ENCODE results near the gene EXOC3. TPM values are rescaled to one million over a fixed set of nuclear protein-coding genes. Genes with fewer than 3 reads are reported as not detected.
A peak's percentile ranks its signal among the peaks of the same experiment; 100 is the strongest.

Gene EXOC3
- 70.4 to 73.5 TPM (median 71.2 TPM) in 3 replicates for total RNA-seq

DNA sequence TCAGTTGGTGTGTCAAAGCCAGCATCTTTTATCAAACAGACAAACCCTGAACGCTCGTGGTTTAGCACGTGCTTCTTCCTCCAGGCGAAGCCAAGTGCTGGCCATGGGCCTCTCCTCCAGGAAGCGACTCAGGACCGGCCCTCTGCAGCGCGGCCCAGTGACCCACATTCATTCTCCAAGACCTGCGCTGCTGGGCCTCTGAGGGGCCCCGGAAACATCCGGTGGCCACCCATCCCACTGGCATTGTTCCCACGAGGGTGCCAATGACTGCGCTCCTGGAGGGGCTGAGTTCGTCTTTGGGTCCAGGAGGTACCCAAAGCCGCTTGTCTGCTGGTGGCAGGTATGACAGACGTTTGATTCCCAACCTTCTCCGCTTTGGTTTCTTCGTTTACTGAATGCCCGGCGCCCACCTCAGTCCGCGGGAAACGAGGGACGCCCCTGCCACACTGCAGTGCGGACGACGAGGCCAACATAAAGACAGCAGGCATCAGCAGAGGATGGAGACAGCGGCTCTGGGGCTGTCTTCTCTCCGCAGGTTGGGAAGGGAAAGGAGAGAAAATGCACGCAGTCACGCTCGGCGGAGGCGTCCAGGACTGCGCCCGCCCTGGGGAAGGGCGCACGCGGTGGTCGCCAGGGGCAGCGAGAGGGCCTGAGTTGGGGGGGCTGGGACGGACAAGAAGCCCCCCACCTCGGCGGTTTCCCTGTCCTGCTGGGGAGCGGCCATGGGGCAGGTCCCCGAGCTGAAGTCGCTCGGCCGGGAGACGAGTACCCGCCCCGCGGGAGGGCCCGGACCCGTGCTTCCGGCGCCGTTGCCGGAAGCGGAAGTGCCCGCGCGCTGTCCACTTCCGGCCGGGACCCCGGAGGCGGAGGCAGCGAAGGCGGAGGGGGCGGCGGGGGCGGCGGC lies at the start of gene EXOC3:
EXOC3 (plus strand) TSS at position 842 of the 904 bp plus-strand sequence. CDS start 3,030 bp downstream, outside the sequence.
- DNase-seq (ENCODE audit: low spot score in 2 of 2, unreplicated experiment in 2 of 2), result peak; percentile 72 to 80
- no peaks in the 10 kb centered on the region for H3K9me3 Mint-ChIP-seq
- peak within 1 kb of the TSS; percentile 99 for H3K4me3 Mint-ChIP-seq
- no peaks in the 10 kb centered on the region for H3K27me3 Mint-ChIP-seq (ENCODE audit: low read depth)
- peaks cover 20% of the 10 kb centered on the region for H3K4me1 Mint-ChIP-seq
- H3K27ac Mint-ChIP-seq, result peak within 1 kb of the TSS; percentile 97
- H3K36me3 Mint-ChIP-seq, result peaks cover 10% of the 10 kb centered on the region
- TF ChIP-seq, protein P1, sequence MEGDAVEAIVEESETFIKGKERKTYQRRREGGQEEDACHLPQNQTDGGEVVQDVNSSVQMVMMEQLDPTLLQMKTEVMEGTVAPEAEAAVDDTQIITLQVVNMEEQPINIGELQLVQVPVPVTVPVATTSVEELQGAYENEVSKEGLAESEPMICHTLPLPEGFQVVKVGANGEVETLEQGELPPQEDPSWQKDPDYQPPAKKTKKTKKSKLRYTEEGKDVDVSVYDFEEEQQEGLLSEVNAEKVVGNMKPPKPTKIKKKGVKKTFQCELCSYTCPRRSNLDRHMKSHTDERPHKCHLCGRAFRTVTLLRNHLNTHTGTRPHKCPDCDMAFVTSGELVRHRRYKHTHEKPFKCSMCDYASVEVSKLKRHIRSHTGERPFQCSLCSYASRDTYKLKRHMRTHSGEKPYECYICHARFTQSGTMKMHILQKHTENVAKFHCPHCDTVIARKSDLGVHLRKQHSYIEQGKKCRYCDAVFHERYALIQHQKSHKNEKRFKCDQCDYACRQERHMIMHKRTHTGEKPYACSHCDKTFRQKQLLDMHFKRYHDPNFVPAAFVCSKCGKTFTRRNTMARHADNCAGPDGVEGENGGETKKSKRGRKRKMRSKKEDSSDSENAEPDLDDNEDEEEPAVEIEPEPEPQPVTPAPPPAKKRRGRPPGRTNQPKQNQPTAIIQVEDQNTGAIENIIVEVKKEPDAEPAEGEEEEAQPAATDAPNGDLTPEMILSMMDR (IDR thresholded peaks at IDR 0.05; ENCODE audit: unreplicated experiment), result no peak

DNA sequence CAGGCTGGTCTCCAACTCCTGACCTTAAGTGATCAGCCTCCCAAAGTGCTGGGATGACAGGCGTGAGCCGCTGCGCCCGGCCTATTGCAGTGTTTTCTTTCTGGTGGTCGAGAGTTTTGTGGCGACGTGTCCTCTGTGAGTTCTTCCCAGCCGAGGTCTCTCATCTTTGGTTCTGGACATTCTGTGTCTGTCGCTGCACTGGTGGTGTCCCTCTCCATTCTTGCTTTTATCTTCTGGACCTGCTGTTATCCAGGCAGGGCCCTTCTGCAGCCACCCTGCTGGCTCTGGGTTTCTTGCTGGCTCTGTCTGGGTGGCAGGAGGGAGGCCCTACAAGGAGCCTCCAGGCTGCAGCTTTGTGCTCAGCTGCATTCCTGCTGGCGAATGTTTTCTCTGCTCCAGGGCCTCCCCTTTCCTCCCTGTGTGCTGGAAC lies 49.1 kb upstream of the EXOC3 start:
- TF ChIP-seq, protein P1 (IDR thresholded peaks at IDR 0.05; ENCODE audit: unreplicated experiment), result no peak
- Mint-ChIP-seq H3K27ac (peak overlapping the region; percentile 88), H3K27me3 (ENCODE audit: low read depth) (no peaks in the 10 kb centered on the region), H3K4me1 (peaks cover 36% of the 10 kb centered on the region), H3K36me3 (no peaks in the 10 kb centered on the region), H3K4me3 (no peak overlapping the region), H3K9me3 (no peaks in the 10 kb centered on the region)
- peak in 1 of 2 experiments; percentile 36 for DNase-seq (ENCODE audit: low spot score in 2 of 2, unreplicated experiment in 2 of 2)

DNA sequence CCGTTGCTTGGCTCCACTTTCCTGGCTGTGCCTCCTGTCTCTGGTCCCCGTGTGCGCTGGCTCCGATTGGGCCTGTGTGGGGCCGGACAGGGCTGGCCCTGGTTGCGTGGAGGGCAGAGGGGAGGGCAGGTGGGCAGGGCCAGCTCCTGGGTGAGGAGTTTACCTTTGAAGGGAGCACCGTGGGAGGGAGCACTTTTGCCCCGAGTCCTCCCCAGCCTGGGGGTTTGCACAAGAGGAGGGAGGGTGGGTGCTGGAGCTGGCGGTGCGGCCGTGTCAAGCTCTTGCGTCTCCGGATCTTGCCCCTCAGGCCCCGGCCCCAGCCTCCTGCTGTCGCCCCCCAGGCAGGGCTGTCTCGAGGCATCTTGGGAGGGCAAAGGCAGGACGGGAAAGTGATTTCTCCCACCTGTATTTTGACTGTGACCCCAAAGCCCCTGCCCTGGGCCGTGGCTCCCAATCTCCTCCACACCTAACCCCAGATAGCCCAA lies 48.3 kb upstream of the EXOC3 start:
- Mint-ChIP-seq H3K9me3 (no peaks in the 10 kb centered on the region), H3K4me1 (peaks cover 42% of the 10 kb centered on the region), H3K4me3 (no peak overlapping the region), H3K27ac (peak overlapping the region; percentile 84), H3K36me3 (no peaks in the 10 kb centered on the region), H3K27me3 (ENCODE audit: low read depth) (no peaks in the 10 kb centered on the region)
- DNase-seq (ENCODE audit: low spot score in 2 of 2, unreplicated experiment in 2 of 2), result peak in 1 of 2 experiments; percentile 37
- TF ChIP-seq, protein P1 (IDR thresholded peaks at IDR 0.05; ENCODE audit: unreplicated experiment), result no peak

DNA sequence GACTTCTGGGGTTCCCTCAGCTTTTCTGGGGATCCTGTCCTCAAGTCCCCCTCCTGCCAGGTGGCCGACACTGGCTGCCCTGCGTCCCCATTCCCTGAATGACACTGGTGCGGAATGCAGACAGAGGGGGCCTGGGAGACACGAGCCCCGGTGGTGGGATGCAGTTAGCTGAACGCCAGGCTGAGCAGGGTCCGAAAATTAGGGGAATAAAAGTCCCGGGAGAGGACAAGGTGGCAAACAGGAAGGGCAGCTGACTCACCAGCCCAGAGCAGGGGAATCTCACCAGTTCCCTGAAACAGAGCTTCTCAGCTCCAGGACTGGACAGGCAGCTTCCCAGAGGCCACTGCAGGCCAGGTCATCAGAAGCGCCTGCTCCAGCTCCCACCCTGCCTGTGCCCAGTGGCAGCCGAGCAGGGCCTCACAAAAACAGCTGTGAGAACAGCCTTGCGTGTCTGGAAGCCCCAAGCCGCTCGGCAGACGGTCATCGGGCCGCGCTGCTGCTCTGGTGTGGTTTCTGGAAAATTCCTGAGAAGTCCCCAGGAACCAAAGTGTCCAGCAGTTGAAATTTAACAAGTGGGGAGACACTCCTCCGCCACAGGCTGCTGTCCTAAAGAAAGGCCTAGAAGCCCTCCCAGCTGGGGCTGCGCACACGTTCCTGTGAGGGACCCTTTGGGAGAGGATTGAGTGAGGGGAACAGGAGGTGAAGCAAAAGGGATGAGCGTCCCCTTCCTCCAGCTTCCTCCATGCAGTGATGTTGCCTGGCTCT lies 47.6 kb upstream of the EXOC3 start:
- peak overlapping the region; percentile 84 for H3K27ac Mint-ChIP-seq

DNA sequence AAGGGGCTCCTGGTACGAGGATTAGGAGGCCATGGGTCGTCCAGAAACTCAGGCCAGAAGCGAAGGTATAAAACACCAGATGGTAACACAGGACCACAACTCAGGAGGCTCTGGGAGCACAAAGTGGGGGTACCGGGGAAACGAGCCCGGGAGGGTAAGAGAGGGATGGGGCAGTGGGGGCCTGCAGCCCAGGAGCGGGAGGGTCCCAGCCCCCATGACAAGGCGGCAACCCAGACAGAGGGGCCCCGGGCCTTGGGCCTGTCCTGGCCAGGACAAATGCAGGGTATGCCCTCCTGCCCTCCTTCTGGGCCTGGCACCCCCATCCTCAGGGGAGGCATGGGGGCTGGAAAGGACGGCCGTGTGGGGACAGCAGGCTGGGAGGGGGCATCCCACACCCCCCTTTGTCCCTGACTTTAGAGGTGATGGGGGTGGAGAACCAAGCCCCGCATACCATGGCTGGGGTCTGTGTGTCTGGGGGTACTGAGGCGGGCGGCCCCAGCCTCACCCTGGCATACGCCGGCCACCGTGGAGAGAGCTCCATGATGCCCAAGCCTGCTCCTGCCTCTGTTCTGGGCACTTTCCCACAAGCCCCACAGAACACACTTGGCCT lies 47.0 kb upstream of the EXOC3 start:
- DNase-seq (ENCODE audit: low spot score in 2 of 2, unreplicated experiment in 2 of 2), result peak in 1 of 2 experiments; percentile 25
- H3K4me3 Mint-ChIP-seq, result no peak overlapping the region
- no peaks in the 10 kb centered on the region for H3K9me3 Mint-ChIP-seq
- peak overlapping the region; percentile 84 for H3K27ac Mint-ChIP-seq
- H3K36me3 Mint-ChIP-seq, result no peaks in the 10 kb centered on the region
- H3K4me1 Mint-ChIP-seq, result peaks cover 44% of the 10 kb centered on the region
- H3K27me3 Mint-ChIP-seq (ENCODE audit: low read depth), result no peaks in the 10 kb centered on the region
- TF ChIP-seq, protein P1 (IDR thresholded peaks at IDR 0.05; ENCODE audit: unreplicated experiment), result no peak

More for the DNA sequence above, 47.6 kb upstream of the EXOC3 start:
- H3K4me1 Mint-ChIP-seq, result peaks cover 47% of the 10 kb centered on the region
- no peaks in the 10 kb centered on the region for H3K36me3 Mint-ChIP-seq
- H3K9me3 Mint-ChIP-seq, result no peaks in the 10 kb centered on the region
- TF ChIP-seq, protein P1 (IDR thresholded peaks at IDR 0.05; ENCODE audit: unreplicated experiment), result no peak
- DNase-seq (ENCODE audit: low spot score in 2 of 2, unreplicated experiment in 2 of 2), result peak in 1 of 2 experiments; percentile 38
- H3K27me3 Mint-ChIP-seq (ENCODE audit: low read depth), result no peaks in the 10 kb centered on the region
- no peak overlapping the region for H3K4me3 Mint-ChIP-seq

Measured in mesothelial cell of epicardium (in vitro differentiated cells).